Left colon (tissue), 2 donors: ENCODE data around the gene SNAP25. TPM values are rescaled to one million over a fixed set of nuclear protein-coding genes. Genes with fewer than 3 reads are reported as not detected.
A peak's percentile ranks its signal among the peaks of the same experiment; 100 is the strongest.

Experiments used
- ATAC-seq: fragments of 200-7000 bp; cut with Tn5 transposase; one replicate; pipeline ENCODE4 v1.9.1; 2020; ENCODE audit warnings: mild to moderate bottlenecking, moderate library complexity
- DNase-seq, 2 donors: peaks; one replicate each; pipeline ENCODE4 v3.0.0-alpha.2; 2020
- intact Hi-C, 2 donors: fragments of 100-400 bp; cut with DNase I in 1 of 2; cut with micrococcal nuclease in 1 of 2; formaldehyde crosslinking; loops; one replicate each; pipeline versions ENCODE4 v1.11.2 to v1.14.0; 2022; cut with DNase I, micrococcal nuclease
- total RNA-seq, 2 donors: library from RNA; stranded (reverse); fragmentation: NEBNext Ultra II Directional; extraction: Animal tissue kit (Norgen Biotek cat#: 25700); gene quantifications; one replicate each; pipeline ENCODE4 v1.2.1, GENCODE V29; 2021
- donor health status: DM: no; HTN: no; CAD: no.
- donor health status: DM: yes; HTN: yes; CAD: no.

Gene SNAP25
- total RNA-seq, 2 donors from 2014 or later, result 0.76 to 1.7 TPM

DNA sequence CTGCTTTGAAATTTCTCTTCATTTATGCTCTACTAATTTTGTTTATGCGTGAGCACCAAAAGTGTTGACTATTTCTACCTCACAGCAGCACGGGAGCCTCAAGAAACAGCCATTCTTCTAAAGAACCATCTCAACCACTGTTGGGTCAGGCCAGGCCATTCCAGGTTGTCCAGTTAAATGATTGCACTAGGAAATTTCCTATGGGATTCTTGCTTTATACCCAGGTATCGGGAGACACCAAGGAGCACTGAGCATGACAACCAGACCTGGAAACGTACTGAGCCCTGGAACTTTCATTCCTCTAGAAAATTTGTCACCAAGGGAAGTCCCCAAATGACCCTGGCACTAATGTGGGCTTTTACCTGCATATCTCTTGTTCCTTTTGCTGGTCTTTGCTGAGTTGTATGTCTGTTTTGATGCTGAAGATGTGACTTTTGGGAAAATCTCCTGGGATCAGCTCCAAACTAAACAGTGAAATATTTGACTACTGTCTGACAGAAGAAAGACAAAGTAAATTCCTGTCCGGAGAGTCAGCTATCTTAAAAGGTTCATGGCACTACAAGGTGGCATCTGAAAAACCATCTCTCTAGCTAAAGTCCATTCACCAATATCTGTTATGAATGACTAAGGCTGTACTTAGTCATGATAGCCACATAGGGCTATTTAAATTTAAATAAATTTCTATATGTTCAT lies 70.5 kb downstream of the SNAP25 start:
- intact Hi-C loops, result no loop called here
- ATAC-seq, result no peak
- no peak for DNase-seq

- DNase-seq, result no peak
- ATAC-seq, result no peak
- intact Hi-C loops, result no loop called here
These were observed 73.1 kb downstream of the SNAP25 start for GRCh38 chr20:10291568-10292248.

DNA sequence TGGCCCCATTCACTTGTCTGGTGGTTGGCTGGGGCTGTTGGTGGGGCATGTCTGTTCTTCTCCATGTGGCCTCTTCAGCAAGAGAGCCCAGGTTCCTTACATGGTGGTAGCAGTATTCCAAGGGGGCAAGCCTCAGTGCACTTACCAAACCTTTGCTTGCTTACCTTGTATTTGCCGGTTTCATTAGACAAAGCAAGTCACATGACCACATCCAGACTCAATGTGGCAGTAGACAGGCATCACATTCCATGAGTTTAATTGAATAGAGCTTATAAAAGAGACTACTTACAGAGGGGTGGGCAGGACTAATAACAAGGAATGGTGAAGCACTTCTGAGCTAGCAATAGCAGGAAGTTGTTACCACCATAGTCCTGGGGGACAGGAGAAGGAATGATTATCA lies 78.6 kb downstream of the SNAP25 start:
- ATAC-seq, result no peak
- intact Hi-C loops, result no loop called here
- DNase-seq, result no peak

- no peak for ATAC-seq
- DNase-seq, result no peak
- intact Hi-C loops, result no loop called here
These were observed 79.1 kb downstream of the SNAP25 start for GRCh38 chr20:10297684-10298240.

GRCh38 chr20:10300582-10301446 lies 82.2 kb downstream of the SNAP25 start:
- no peak for ATAC-seq
- intact Hi-C loops, result no loop called here

GRCh38 chr20:10303852-10304251 lies 85.2 kb downstream of the SNAP25 start:
- no peak for ATAC-seq
- no peak for DNase-seq
- intact Hi-C loops, result no loop called here

More at GRCh38 chr20:10300582-10301446, 82.2 kb downstream of the SNAP25 start:
- no peak for DNase-seq

GRCh38 chr20:10304471-10305046 lies 85.9 kb downstream of the SNAP25 start:
- no peak for ATAC-seq

DNA sequence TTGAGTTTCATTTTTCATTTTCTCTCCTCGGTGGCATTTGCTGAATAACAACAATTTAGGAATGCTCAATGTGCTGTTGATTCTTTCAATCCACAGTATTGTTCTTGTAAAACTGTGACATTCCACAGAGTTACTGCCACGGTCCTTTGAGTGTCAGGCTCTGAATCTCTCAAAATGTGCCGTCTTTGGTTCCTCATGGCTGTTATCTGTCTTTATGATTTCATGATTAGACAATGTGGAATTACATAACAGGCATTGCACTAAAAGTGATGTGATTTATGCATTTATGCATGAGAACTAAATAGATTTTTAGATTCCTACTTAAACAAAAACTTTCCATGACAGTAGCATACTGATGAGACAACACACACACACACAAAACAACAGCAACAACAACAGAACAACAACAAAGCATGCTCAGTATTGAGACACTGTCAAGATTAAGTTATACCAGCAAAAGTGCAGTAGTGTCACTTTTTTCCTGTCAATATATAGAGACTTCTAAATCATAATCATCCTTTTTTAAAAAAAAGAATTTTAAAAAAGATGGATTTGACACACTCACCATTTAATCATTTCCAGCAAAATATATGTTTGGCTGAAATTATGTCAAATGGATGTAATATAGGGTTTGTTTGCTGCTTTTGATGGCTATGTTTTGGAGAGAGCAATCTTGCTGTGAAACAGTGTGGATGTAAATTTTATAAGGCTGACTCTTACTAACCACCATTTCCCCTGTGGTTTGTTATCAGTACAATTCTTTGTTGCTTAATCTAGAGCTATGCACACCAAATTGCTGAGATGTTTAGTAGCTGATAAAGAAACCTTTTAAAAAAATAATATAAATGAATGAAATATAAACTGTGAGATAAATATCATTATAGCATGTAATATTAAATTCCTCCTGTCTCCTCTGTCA lies 88.1 kb downstream of the SNAP25 start:
- intact Hi-C loops, result no loop called here
- no peak for DNase-seq
- ATAC-seq, result no peak

More at GRCh38 chr20:10304471-10305046, 85.9 kb downstream of the SNAP25 start:
- no peak for DNase-seq
- intact Hi-C loops, result no loop called here

DNA sequence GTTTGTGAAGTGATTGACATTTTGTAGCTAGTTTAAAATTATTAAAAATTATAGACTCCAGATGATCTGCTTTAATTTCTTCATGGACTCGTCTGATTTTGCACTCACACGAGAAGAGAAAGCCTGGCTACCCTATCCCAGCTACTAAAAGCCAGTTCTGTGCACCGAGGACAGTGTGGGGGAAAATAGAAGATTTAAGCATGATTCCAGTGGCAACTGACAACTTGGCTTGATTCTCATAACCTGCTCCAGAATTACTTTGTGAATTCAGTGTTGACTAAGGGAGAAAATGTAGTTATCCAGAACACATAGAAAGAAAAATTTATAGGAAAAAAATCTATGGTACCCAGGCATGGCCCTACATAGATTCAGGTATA lies 88.7 kb downstream of the SNAP25 start:
- intact Hi-C loops, result no loop called here
- ATAC-seq (no peak), DNase-seq (no peak)

DNA sequence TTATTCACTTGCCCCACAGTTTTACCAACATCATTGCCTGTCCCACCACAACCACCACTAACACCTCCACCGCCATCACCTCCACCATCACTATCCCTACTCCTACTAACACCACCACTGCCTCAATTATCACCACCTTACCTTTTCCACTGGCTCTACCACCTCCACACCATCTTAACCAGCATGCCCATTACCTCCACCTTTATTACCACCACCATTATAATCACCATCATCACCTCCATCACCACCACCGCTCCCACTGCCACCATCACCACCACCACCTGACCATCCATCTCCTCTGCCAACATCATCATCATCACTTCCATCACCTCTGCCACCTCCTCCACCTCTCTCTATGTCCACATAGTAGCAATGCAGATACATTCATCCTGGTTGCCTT lies 90.0 kb downstream of the SNAP25 start:
- no peak for ATAC-seq
- DNase-seq, result no peak
- intact Hi-C loops, result no loop called here

DNA sequence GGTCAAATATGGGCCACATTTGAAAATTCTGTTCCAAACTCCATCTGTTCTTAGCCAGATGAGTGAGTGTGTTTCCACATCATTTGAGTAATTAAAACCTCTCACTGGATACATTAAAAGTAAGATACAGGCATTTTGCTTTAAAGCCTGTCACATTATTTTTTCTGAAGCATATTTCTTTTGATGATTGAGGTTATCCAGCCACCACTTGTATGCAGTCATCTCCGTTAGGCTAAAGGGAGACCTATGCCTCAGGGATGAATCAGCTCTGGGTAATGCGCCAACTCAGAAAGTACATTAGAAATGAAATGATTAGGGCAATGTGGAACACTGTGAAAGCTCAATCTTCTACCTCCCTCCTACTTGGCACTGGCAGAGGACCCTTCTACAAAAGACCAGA lies 90.7 kb downstream of the SNAP25 start:
- intact Hi-C loops, result no loop called here

DNA sequence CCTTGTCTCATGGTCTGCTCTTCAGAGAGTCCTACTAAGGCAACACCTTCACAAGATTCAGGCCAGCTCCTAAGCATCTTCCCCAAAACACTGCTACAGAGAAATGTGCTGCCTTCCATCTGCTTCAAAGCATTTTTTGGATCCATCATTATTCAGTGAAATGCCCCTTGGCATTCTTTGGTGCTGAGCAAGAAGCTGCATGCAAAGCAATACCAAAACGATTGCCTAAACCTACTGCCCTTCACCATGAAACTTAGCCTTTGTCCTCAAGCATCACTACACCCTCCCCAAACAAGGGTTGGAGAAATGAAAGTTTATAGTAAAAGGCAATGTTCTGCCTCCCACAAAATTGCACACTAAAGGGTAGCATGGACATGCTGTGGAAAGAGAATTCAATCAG lies 93.5 kb downstream of the SNAP25 start:
- intact Hi-C loops, result no loop called here
- DNase-seq (no peak), ATAC-seq (no peak)

More for the DNA sequence above, 90.7 kb downstream of the SNAP25 start:
- ATAC-seq, result no peak
- no peak for DNase-seq

DNA sequence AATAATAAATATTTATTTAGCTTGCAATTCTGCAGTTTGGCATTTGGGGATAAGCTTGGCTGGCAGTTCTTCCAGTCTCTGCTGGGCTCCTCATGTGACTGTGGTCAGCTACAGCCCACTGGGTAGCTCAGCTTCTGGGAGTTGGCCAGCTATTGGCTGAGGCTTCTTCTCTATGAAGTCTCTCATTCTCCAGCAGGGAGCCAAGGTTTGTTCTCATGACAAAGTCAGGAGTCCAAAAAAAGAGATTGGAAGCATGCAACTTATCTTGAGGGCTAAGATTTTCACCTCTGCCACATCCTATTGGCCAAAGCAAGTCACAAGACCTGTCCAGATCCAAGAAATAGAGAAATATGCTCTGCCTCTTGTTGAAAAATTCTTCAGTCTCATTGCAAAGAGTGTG lies 94.6 kb downstream of the SNAP25 start:
- ATAC-seq, result no peak
- intact Hi-C loops, result no loop called here
- no peak for DNase-seq

- no peak for ATAC-seq
- no peak for DNase-seq
- intact Hi-C loops, result no loop called here
These were observed 95.1 kb downstream of the SNAP25 start for GRCh38 chr20:10313701-10314100.

DNA sequence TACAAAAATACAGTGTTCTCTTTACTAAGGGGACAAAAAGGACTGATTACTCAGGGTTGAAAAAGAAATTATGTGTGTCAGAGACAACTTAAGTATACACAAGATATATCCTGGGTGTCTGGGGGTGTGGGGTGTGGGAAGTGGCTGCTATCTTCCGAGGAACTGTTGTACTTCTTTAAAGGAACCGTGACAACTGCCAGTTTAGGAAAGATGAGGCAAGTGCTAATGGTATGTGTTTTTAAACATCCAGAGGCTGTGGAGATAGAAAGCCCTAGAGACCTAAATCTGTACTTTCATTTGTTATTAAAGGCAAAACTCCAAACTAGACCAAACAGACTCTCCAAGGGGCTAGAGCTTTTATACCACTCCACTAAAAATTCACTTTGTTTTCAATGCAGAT lies 95.6 kb downstream of the SNAP25 start:
- DNase-seq (no peak), ATAC-seq (no peak)
- intact Hi-C loops, result no loop called here

- intact Hi-C loops, result no loop called here
- DNase-seq, result no peak
- ATAC-seq, result no peak
These were observed 96.5 kb downstream of the SNAP25 start for GRCh38 chr20:10315138-10315537.

DNA sequence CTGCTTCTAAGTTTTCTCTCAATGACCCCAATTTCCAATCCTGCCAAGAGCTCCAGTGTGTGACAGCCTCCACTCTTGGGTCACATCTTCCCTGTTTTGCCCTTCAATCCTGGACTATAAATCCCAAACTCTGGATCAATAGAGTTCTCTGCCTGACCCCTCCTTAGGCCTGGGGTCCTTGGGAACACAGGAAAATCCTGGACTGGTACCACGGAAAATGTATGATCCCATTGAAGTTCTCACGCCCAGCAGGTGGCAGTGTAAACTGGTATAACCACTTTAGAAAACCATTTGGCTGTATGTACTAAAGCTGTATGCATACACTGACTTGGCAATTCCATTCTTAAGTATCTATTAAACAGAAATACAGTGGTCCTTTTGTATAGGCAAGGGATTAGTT lies 98.0 kb downstream of the SNAP25 start:
- peak in 1 of 2 donors; percentile 10 for DNase-seq
- intact Hi-C loops, result no loop called here
- no peak for ATAC-seq
